GM18867 (cell line): ENCODE data around the gene TCF12.
"Not testable (repeated sequence)": the region's sequence is repeated elsewhere in the genome, so short reads cannot be mapped to it uniquely, and the experiment has no call there.

Experiments used
- ATAC-seq: cut with Tn5 transposase; IDR thresholded peaks from one replicate; pipeline ENCODE4 v1.9.1; 2021; ENCODE audit warnings: mild to moderate bottlenecking, moderate library complexity; ENCODE audit not compliant: unreplicated experiment

The TCF12 gene

GRCh38 chr15:57014896-57015295 is 96.5 kb downstream of the TCF12 start:
- not testable (repeated sequence) for ATAC-seq

- ATAC-seq, result no peak
Measured at GRCh38 chr15:57015360-57015759, 96.9 kb downstream of the TCF12 start.

GRCh38 chr15:57015897-57016296 is 97.5 kb downstream of the TCF12 start:
- ATAC-seq, result no peak

- no peak for ATAC-seq
Measured at GRCh38 chr15:57017024-57017423, 98.6 kb downstream of the TCF12 start.

GRCh38 chr15:57018151-57018550 is 99.7 kb downstream of the TCF12 start:
- ATAC-seq, result no peak

GRCh38 chr15:57019496-57020160 is 101.2 kb downstream of the TCF12 start:
- ATAC-seq, result no peak

GRCh38 chr15:57025264-57025926 is 107.0 kb downstream of the TCF12 start:
- no peak for ATAC-seq

- ATAC-seq, result no peak
Measured at GRCh38 chr15:57026016-57026592, 107.7 kb downstream of the TCF12 start.

GRCh38 chr15:57027596-57027995 is 109.2 kb downstream of the TCF12 start:
- no peak for ATAC-seq

- ATAC-seq, result no peak
Measured at GRCh38 chr15:57028176-57028575, 109.7 kb downstream of the TCF12 start.

GRCh38 chr15:57030011-57030410 is 111.6 kb downstream of the TCF12 start:
- ATAC-seq, result no peak

GRCh38 chr15:57031082-57031481 is 112.6 kb downstream of the TCF12 start:
- no peak for ATAC-seq

- no peak for ATAC-seq
Measured at GRCh38 chr15:57031605-57032004, 113.2 kb downstream of the TCF12 start.

GRCh38 chr15:57032338-57032737 is 113.9 kb downstream of the TCF12 start:
- ATAC-seq, result no peak

GRCh38 chr15:57033715-57034439 is 115.4 kb downstream of the TCF12 start:
- ATAC-seq, result no peak

- no peak for ATAC-seq
Measured at GRCh38 chr15:57034613-57035012, 116.2 kb downstream of the TCF12 start.

GRCh38 chr15:57035664-57036063 is 117.2 kb downstream of the TCF12 start:
- no peak for ATAC-seq

GRCh38 chr15:57036352-57036751 is 117.9 kb downstream of the TCF12 start:
- ATAC-seq, result no peak

GRCh38 chr15:57037548-57037947 is 119.1 kb downstream of the TCF12 start:
- ATAC-seq, result no peak

GRCh38 chr15:57038040-57038439 is 119.6 kb downstream of the TCF12 start:
- no peak for ATAC-seq

- ATAC-seq, result no peak
Measured at GRCh38 chr15:57038496-57038895, 120.1 kb downstream of the TCF12 start.

- no peak for ATAC-seq
Measured at GRCh38 chr15:57041416-57041815, 123.0 kb downstream of the TCF12 start.
